GM18511 (cell line): ENCODE data around the gene ABHD17C.
"Not testable (repeated sequence)": the region's sequence is repeated elsewhere in the genome, so short reads cannot be mapped to it uniquely, and the experiment has no call there.

Experiments
- ATAC-seq: cut with Tn5 transposase; IDR thresholded peaks from one replicate; pipeline ENCODE4 v1.9.1; 2021; ENCODE audit warnings: mild to moderate bottlenecking, moderate library complexity; ENCODE audit not compliant: unreplicated experiment

ABHD17C gene

DNA sequence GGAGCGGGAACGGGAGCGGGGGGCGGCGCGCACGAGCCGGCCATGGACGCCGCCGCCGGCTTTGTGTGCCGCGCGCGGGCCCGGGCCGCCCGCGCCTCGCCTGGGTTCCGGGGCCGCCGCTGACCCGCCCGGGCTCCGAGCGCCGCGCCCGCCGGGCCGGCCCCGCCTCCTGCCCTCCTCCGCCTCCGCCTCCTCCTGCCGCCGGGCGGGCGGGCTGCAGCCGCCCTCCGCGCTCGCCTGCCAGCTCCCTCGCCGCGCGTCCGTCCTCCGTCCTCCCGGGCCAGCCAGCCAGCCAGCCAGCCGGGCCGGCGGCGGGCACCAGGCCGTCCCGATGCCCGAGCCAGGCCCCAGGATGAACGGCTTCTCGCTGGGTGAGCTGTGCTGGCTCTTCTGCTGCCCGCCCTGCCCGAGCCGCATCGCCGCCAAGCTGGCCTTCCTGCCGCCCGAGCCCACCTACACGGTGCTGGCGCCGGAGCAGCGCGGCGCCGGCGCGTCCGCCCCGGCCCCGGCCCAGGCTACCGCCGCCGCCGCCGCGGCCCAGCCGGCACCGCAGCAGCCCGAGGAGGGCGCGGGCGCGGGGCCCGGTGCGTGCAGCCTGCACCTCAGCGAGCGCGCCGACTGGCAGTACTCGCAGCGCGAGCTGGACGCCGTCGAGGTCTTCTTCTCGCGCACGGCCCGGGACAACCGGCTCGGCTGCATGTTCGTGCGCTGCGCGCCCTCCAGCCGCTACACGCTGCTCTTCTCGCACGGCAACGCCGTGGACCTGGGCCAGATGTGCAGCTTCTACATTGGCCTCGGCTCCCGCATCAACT is at the start of gene ABHD17C:
Gene ABHD17C, plus strand, starts transcription at position 212 of the 812 bp plus-strand sequence. Its CDS starts 120 bp downstream, at position 332.
- ATAC-seq: peak; percentile 75

DNA sequence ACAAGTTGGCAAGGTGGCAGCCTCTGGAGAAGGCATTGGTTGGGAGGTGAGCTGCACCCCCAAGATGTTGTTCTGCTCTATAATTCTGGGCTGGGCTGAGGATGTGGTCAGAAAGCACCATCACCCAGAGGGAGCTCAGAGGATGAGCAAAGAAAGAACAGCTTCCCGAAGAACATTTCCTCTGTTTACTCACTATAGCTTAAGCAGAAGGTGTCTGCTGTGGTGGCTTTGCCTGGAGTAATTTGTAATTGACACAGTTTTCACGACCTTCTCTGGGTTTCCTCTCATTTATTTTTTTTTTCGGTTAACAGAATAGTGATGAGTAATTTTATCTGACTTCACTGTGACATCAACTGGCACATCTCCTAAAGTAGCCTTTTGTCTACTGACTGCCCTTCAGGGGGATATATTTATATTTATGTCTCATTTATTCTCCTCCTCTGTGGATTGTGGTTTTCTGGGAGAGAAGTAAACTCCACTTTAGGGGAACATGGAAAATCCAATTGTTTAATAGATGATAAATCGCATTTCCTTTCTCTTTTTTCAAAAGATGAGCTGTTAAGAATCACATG is 49.5 kb upstream of the ABHD17C start:
- no peak for ATAC-seq

DNA sequence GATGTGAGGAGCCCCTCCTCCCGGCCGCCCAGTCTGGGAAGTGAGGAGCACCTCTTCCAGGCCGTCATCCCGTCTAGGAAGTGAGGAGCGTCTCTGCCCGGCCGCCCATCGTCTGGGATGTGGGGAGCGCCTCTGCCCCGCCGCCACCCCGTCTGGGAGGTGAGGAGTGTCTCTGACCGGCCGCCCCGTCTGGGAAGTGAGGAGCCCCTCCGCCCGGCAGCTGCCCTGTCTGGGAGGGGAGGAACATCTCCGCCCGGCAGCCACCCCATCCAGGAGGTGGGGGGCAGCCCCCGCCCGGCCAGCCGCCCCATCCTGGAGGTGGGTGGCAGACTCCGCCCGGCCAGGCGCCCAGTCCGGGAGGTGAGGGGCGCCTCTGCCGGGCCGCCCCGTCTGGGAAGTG is 47.7 kb upstream of the ABHD17C start:
- not testable (repeated sequence) for ATAC-seq

DNA sequence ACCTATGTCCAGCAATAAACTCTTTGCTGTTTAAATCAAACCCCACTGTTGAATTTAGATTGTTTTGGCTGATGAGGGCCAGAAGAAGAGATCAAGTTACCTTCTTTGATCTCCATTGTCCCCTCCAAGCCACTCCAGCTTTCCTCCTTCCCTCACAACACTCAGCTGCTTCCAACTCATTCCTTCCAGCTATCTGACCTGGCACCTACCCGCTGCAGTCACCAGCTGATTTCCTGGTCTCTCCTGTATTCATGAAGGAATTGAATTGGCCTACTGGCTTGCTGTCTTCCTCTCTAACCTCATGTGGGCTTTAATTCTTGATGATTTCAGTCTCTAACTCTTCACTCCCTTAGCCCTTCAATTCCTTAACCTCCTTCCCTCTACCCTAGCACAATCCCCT is 40.8 kb upstream of the ABHD17C start:
- no peak for ATAC-seq

DNA sequence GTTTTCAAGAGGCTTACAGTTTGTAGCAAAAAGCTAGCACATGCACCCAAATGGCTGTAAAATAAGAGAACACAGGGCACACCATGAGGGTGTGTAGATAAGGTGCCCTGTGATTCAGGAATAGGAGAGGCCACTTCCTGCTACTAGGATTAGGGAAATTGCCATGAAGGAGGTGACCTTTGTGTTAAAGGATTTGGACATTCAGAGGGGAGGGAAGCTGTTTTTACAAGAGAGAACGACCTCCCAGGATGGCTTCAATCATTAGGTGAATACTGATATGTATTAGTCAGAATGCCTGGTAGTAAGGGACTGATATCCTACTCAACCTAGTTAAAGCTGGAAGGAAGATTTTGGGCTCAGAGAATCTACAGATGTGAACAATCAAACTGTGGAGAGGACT is 35.7 kb upstream of the ABHD17C start:
- no peak for ATAC-seq

DNA sequence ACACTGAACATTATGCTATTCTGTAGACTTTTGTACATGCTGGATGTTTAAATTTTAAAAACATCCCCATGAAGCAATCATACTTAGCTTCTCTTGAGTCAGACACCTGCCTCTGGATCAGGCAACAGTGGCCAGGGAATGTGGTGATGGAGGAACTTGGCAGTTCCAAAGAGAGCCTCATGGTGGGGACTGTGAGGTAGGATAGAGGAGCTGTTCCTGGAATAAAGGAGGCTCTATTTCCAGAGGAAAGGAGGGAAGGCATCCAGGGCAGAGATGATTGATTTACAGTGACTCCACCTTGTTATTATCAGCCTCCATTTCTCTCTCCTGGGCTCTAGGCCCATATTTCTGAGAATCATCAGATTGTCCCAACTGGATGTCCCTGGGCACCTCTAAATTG is 35.0 kb upstream of the ABHD17C start:
- no peak for ATAC-seq

DNA sequence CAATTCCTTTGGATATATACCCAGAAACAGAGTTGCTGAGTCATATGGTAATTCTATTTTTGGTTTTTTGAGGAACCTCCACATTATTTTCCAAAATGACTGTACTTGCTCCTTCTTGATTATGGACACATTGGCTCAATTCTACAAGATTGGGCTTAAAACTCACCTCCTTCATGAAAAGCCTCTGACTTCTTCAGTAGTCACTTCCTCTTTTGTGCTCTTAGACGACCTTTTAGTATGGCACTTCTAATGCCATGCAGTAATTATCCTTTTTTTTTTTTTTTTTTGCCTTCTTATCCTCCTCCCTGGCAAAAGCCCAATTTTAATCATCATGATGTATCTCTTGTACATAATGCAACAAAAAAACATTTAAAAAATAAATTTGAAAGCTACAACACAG is 33.0 kb upstream of the ABHD17C start:
- ATAC-seq: no peak

DNA sequence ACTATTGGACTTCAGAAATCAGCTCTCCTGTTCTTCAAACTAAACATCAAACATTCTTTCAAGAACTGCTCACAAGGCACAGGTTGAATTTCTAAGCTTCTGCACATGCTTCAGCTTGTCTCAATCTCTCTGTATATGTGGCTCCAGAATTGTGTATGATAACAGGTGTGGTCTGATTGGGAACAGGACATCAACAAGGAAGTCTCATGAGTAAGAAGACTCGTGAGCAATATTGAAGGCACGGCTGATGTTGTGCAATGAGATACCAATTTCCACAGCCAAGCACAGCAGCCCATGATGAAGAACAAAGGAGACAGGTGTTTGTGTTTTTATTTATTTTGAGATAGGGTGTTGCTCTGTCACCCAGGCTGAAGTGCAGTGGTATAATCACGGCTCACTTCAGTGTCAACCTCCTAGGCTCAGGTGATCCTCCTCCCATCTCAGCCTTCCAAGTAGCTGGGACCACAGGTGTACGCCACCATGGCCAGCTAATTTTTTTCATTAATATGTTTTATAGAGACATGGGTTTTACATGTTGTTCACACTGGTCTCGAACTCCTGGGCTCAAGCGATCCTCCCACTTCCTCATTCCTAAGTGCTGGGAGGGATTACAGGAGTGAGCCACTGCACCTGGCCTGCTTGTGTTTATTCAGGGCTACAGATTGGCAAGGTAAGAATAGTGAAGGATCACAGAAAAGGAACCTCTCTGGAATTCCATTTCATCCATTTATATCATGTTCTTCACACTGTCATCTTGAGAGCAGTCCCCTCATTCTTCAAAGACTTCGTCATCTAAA is 32.2 kb upstream of the ABHD17C start:
- ATAC-seq: no peak

DNA sequence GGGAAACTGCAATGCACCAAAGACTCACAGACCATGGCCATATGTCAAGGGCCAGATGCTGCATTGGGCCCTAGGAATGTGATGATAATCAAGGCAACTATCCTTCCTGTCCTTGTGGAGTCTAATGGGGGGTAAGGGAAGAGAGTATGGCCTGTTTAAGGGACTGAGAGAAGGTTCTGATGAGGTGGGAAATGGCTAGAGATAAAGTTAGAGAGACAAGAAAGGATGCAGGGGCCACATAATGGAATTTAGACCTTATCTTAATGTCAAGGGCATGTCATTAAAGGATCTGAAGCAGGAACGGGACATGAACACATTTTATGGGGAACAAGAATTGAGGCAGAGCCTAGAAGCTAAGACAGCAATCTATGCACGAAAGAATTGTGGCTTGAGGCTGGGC is 30.0 kb upstream of the ABHD17C start:
- ATAC-seq: no peak

DNA sequence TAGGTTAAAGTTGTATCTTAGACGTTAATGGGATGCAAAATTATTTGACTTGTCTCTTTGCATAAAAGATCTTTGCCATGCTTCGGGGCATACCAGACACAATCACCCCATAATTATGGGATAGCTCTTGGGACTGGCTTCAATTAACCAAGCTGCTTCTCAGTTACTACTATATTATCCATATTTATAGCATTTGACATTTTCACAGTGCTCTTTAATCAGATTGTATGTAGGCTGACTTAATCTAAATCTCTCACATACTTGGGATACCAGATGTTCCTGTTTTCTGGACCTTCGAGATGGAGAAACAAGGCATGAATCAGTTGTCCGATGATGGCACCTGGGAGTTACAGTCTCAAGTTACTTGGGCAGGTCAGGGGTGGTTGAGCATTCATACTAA is 27.2 kb upstream of the ABHD17C start:
- no peak for ATAC-seq

DNA sequence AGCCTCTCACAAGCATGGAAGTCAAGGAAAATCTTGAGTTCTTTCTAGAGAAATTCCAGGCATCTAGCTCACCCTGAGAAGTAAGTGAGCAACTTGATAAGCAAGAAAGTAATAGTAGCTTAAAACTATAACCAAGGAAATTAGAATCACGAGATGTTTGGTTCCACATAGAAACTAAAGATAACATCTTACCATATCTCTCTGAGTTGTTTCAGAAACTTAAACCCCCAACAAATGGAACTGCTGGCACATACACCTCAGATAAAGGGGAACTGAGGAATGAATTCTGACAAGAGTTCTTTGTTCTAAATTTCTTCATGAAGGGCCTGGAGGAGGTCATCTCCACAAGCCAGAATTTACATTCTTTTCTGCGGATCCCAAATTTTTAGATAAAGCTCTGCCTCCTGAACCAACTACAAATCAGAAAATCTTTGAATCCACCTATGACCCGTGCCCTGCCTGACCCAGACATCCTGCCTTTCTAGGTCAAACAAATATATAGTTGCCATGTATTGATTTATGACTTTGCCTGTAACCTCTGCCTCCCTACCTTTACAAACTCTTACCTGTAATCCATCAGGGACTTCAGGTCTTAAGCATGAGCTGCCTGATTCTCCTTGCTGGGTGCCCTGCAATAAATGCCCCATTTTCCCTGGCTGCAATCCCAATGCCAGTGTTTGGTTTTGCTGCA is 26.4 kb upstream of the ABHD17C start:
- ATAC-seq: no peak

DNA sequence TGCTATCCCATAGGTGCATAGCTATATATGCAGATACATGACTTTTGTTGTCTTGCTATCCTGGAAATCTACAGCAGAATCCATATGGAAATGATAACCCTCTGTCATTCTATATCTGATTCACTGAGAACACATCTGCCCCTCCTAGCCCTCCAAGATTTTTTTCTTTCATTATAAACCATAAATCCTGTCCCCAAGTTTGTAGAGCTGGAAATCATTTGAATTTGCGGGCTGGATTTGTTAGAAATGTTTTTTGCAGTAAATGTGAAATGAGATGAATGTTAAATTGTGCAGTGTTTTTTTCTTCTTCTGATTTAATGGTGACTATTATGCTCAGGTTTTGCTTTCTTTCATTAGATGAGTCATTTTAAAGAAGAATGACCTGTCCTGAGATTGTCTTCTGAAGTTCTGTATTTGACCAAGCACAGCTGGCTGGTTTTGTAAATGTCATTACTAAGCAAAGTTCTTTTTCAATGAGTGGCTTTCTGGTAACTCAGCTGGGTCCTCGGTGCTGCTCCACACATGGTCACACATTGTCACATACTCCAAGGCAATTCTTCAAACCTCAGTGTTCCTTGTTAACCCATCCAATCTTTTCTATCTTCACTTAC is 25.3 kb upstream of the ABHD17C start:
- ATAC-seq: peak; percentile 70

DNA sequence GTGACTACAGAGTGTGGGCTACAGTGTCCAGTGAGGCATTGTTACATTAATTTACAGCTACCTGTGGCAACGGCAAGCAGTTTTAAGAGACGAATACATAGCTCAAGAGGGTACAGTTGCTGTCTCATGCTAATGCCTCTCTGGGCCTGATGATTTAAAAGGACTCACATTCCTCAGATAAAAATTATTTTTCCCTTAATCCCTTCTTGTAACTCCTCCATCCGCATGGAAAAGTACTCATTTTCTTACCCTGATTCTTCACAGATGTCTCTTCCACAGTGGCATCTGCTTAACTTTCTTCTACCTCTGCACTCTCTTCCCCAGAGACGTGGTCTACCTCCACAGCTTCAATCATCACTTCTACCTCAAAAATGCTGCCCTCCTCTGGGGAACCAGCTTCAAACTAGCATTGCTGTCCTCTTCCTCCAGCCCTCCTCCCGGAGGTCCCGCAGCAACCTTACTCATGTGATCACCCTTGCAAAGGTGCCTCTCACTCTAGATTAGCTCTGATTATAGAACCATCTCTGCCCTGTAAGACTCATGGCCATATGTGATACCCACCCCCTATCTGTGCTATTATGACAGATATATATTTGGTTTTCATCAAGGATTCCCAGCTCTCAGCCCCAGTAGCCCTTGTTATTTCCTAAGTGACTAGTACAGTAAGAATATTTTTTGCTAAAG is 21.4 kb upstream of the ABHD17C start:
- ATAC-seq: no peak

DNA sequence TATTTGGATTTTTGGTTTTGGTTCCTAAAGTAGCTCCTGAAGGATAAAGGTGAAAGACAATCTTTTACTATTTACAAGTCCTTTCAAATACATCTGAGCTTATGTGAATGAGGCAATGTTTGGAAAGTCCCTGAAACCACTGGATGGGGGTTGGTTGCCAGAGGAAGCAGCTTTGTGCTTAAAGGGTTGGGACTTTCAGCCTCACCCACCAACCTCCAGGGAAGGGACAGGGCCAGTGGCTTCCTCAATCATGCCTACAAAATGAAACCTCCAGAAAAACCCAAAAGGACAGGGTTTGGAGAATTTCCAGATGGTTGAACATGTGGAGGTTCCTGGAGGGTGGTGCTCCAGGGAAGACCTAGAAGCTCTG is 20.9 kb upstream of the ABHD17C start:
- ATAC-seq: no peak

DNA sequence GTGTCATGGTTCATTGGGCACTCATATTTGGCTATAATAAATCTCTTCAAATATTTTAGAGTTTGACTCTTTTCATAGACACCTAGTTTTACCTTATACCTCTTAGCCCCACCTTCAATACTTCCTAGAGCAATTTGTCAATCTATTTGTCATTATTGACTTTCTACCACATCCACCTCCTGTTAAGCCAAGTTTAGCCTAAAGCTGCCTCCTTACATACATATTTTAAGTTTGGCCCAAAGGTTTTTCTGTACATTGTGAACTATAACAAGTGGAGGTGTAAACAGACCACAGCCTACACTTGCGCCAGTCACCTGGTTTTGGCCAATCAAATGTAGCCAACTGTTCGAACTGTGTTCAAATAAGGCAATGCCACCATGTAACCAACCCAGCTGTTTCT is 18.1 kb upstream of the ABHD17C start:
- no peak for ATAC-seq

DNA sequence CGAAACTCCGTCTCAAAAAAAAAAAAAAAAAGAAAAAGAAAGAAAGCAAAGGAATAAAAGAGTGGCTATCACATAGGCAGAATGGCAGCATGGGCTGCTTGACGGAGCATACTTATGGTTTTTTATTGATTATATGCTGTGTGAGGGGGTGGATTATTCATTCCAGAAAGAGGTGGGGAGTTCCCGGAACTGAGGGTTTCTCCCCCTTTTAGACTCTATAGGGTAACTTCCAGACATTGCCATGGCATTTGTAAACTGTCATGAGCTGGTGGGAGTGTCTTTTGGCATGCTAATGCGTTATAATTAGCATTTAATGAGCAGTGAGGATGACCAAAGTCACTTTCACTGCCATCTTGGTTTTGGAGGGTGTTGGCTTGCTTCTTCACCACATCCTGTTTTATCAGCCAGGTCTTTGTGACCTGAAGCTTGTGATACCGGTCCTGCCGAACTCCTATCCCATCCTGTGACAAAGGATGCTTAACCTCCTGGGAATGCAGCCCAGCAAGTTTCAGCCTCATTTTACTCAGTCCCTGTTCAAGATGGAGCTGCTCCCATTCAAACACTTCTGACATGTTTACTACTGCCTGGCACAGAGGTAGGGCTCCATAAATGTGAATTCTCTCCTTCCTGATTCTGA is 15.8 kb upstream of the ABHD17C start:
- ATAC-seq: no peak

DNA sequence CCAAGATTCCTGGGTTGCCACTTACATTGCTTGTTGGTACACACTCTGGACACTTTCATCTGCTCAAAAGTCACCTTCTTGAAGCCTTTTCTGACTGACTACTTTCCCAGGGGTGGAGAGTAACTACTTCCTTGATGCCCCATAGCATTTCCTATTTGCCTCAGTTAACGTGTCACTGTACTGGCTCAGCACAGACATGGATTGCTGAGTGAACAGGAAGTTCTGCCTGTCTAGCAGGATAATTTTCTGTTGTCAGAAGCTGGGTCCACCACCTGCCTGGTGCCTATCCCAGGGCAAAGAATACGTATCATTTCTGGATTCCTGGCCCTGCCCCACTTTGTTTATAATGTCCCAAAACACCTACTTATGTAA is 15.3 kb upstream of the ABHD17C start:
- ATAC-seq: no peak

DNA sequence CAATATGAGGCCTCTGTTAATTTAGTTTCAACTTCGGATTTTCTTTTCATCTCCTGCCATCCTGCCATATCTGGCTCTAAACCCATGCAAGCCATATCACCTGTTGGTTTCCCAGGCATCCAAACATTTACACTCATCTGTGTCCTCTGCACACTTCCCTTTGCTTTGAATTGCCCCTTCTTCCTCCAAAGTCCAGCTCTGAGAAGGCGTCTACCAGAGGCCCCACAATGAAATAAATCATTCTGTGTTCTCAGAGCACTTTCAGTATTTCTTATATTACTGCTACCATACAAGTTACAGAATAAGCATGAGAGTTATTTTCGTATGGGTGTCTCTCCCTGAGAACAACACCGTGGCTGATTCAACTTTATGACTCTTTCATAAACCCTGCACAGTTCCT is 12.9 kb upstream of the ABHD17C start:
- no peak for ATAC-seq

DNA sequence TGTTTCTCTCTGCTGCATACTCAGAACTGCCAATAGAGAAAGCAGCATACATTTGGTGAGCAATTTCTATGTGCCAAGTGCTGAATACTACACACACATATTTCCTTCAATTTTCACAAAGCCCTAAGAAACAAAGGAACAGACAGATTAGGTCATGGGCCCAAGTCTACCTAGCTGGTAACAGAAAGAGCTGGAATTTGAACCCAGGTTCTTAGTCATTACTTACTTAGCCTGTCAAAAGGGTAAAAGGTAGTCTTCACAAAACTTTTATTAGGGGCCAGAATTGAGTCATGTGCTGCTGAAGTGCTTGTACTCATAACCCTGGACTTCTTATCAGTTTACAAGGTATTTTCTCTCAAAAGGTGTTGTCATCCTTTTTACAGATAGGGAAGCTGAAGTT is 10.4 kb upstream of the ABHD17C start:
- no peak for ATAC-seq

DNA sequence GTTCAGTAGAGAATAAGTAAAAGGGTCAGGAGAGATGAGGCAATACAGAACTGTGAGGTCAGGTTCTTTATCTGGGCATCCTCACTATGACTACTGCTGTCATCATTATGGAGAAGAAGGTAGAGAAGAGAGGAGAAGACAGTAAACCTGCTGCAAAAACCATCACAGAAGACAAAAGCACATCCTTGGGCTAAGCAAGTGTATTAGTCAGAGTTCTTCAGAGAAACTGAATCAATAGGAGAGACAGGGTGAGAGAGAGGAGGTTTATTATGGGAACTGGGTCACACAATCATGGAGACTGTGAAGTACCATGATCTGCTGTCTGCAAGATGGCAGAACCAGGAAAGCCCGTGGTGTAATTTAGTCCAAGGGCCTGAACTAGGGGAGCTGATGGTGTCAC is 9.5 kb upstream of the ABHD17C start:
- no peak for ATAC-seq
